Neuronal stem cell (in vitro differentiated cells): ENCODE results near the gene TSSC4.

Experiments
- DNase-seq: peaks from one replicate; pipeline ENCODE4 v3.0.0-alpha.2; 2013; ENCODE audit warnings: low spot score
- H2AFZ ChIP-seq: one replicate; pipeline ENCODE4 v1.6.1; 2013; ENCODE audit warnings: mild to moderate bottlenecking, low read length, inconsistent platforms
- H2AK5ac ChIP-seq: 2 replicates; pipeline ENCODE4 v1.6.1; 2013; ENCODE audit warnings: low read depth, mild to moderate bottlenecking, inconsistent platforms, low read length, moderate library complexity, mixed read lengths
- H2BK120ac ChIP-seq: 2 replicates; pipeline ENCODE4 v1.6.1; 2013; ENCODE audit warnings: low read depth, mild to moderate bottlenecking, inconsistent platforms, low read length, moderate library complexity, mixed read lengths
- H2BK12ac ChIP-seq: one replicate; pipeline ENCODE4 v1.6.1; 2013; ENCODE audit warnings: low read length, inconsistent platforms
- H2BK15ac ChIP-seq: 2 replicates; pipeline ENCODE4 v1.6.1; 2013; ENCODE audit warnings: mild to moderate bottlenecking, low read length, inconsistent platforms, mixed read lengths
- H2BK5ac ChIP-seq: one replicate; pipeline ENCODE4 v1.6.1; 2013; ENCODE audit warnings: inconsistent platforms, mild to moderate bottlenecking, low read length, moderate library complexity
- H3K14ac ChIP-seq: one replicate; pipeline ENCODE4 v1.6.1; 2013; ENCODE audit warnings: low read length, inconsistent platforms
- H3K18ac ChIP-seq: 2 replicates; pipeline ENCODE4 v1.6.1; 2013; ENCODE audit warnings: low read length, inconsistent platforms
- H3K23ac ChIP-seq: 2 replicates; pipeline ENCODE4 v1.6.1; 2013; ENCODE audit warnings: low read depth, mild to moderate bottlenecking, mixed read lengths, low read length, inconsistent platforms; ENCODE audit not compliant: poor library complexity
- H3K27ac ChIP-seq: replicated peaks from 3 replicates; pipeline ENCODE4 v1.5.1; 2013; ENCODE audit warnings: low read length, inconsistent platforms
- H3K27me3 ChIP-seq, 3 experiments: 2 replicates each; pipeline ENCODE4 v1.6.1; 2013; ENCODE audit warnings: low read length in 3 of 3, mild to moderate bottlenecking in 2 of 3, inconsistent platforms in 1 of 3, low read depth in 1 of 3, mixed read lengths in 1 of 3, moderate library complexity in 1 of 3; ENCODE audit not compliant: control insufficient read depth in 3 of 3, insufficient read depth in 3 of 3
- H3K36me3 ChIP-seq, 2 donors: replicated peaks in 1 of 2; 2 replicates each; pipeline ENCODE4 v1.6.1; 2013; ENCODE audit warnings: low read length in 2 of 2; ENCODE audit not compliant: control insufficient read depth in 2 of 2, insufficient read depth in 2 of 2
- H3K4ac ChIP-seq: 2 replicates; pipeline ENCODE4 v1.6.1; 2013; ENCODE audit warnings: inconsistent platforms, mild to moderate bottlenecking, low read length, moderate library complexity
- H3K4me1 ChIP-seq, 2 donors: 1 replicate in 1 of 2; 2 replicates in 1 of 2; pipeline ENCODE4 v1.6.1; 2013; ENCODE audit warnings: low read length in 2 of 2, low read depth in 1 of 2; ENCODE audit not compliant: control insufficient read depth in 2 of 2, insufficient read depth in 1 of 2
- H3K4me2 ChIP-seq: one replicate; pipeline ENCODE4 v1.6.1; 2013; ENCODE audit warnings: mild to moderate bottlenecking, low read length, inconsistent platforms; ENCODE audit not compliant: insufficient read depth, poor library complexity, severe bottlenecking
- H3K4me3 ChIP-seq, 2 donors: 2 replicates each; pipeline ENCODE4 v1.5.1; 2013; ENCODE audit warnings: low read length in 2 of 2, mild to moderate bottlenecking in 2 of 2, inconsistent platforms in 1 of 2, moderate library complexity in 1 of 2
- H3K79me1 ChIP-seq: one replicate; pipeline ENCODE4 v1.6.1; 2013; ENCODE audit warnings: low read depth, mild to moderate bottlenecking, inconsistent platforms, low read length, moderate library complexity
- H3K9ac ChIP-seq: one replicate; pipeline ENCODE4 v1.6.1; 2013; ENCODE audit warnings: mild to moderate bottlenecking, low read depth, low read length, inconsistent platforms; ENCODE audit not compliant: poor library complexity
- H3K9me3 ChIP-seq, 2 donors: replicated peaks in 1 of 2; 2 replicates each; pipeline versions ENCODE3 to v1.6.1; 2013; ENCODE audit warnings: low read length in 2 of 2, mild to moderate bottlenecking in 2 of 2, inconsistent platforms in 1 of 2, low read depth in 1 of 2, mixed read lengths in 1 of 2, moderate library complexity in 1 of 2; ENCODE audit not compliant: control insufficient read depth in 2 of 2, insufficient read depth in 1 of 2
- H4K8ac ChIP-seq: one replicate; pipeline ENCODE4 v1.6.1; 2013; ENCODE audit warnings: low read depth, mild to moderate bottlenecking, inconsistent platforms, low read length, moderate library complexity
- H4K91ac ChIP-seq: one replicate; pipeline ENCODE4 v1.6.1; 2013; ENCODE audit warnings: low read length, low read depth, mild to moderate bottlenecking, inconsistent platforms; ENCODE audit not compliant: poor library complexity
- WGBS, 2 donors: extraction: QIAGEN DNeasy Blood & Tissue Kit; methylation state at CpG; one replicate each; pipeline ENCODE4 v1.1.7; 2013; ENCODE audit warnings: missing lambda C conversion rate in 2 of 2, mixed read lengths in 1 of 2; ENCODE audit not compliant: insufficient read length in 2 of 2, insufficient replicate concordance in 1 of 2; ENCODE audit errors: extremely low coverage in 2 of 2; 5-methylcytosine and 5-hydroxymethylcytosine counted together

The TSSC4 gene

DNA sequence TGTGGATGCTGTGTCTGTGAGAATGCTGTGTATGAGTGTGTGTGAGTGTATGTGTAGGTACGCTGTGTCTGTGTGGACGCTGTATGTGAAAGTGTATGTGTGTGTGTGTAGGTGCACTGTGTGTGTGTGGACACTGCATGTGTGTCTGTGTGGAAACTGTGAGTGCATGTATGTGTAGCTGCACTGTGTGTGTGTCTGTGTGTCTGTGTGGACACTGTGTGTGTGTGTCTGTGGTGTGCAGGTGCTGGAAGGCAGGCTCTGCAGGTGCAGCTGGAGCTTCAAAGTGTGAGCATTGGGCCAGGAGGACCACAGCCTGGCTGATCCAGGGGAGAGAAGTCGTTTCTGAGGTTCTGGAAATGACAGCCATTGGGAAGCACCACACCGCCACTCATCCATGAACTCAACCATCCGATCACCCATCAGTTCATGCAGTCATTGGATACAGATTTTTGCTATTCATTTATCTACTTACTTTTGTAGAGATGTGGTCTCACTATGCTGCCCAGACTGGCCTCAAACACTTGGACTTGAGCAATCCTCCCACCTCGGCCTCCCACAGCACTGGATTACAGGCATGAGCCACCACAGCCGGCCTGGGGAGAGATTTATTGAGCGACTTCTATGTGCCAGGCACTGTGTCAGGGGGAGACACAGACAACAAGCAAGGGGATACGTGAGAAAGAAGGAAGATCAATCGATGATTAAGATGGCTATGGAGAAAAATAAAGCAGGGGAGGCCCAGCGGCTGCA, 34.1 kb downstream of the TSSC4 start:
- peak overlapping the region; percentile 83 for H3K18ac ChIP-seq
- peaks cover 0 to 2% of the 10 kb centered on the region in 2 donors for H3K4me1 ChIP-seq
- no peak overlapping the region for H2BK5ac ChIP-seq
- no peak overlapping the region for H3K27ac ChIP-seq
- H2BK15ac ChIP-seq: no peak overlapping the region
- H2BK12ac ChIP-seq: peak overlapping the region; percentile 2
- H3K36me3 ChIP-seq: peaks cover 0 to 2% of the 10 kb centered on the region in 2 donors
- H2BK120ac ChIP-seq: peak overlapping the region; percentile 0
- H2AK5ac ChIP-seq: peak overlapping the region; percentile 61
- peak overlapping the region; percentile 63 for H3K9ac ChIP-seq
- peak overlapping the region; percentile 97 for H3K14ac ChIP-seq
- H3K79me1 ChIP-seq: no peaks in the 10 kb centered on the region
- peaks cover 0 to 13% of the 10 kb centered on the region in 2 donors for H3K9me3 ChIP-seq
- no CpG with 5 or more reads among the region's 11 CpGs for WGBS, 2 donors
- peak overlapping the region; percentile 48 for H4K8ac ChIP-seq
- no peak for DNase-seq
- peak overlapping the region in 1 of 2 donors; percentile 10 for H3K4me3 ChIP-seq
- peak overlapping the region; percentile 79 for H4K91ac ChIP-seq
- H3K27me3 ChIP-seq: peaks cover 0 to 13% (median 7%) of the 10 kb centered on the region in 3 experiments
- H3K4me2 ChIP-seq: no peak overlapping the region
- peak overlapping the region; percentile 81 for H3K4ac ChIP-seq
- H2AFZ ChIP-seq: no peak overlapping the region
- peak overlapping the region; percentile 88 for H3K23ac ChIP-seq

- Histone ChIP-seq H2BK5ac (no peak overlapping the region), H2BK120ac (no peak overlapping the region), H3K9ac (no peak overlapping the region), H4K8ac (no peak overlapping the region), H2BK12ac (peak overlapping the region; percentile 92), H3K14ac (no peak overlapping the region), H3K4me2 (no peak overlapping the region), H3K4me3 (no peak overlapping the region), H2BK15ac (no peak overlapping the region), H3K27ac (no peak overlapping the region), H4K91ac (no peak overlapping the region), H2AFZ (no peak overlapping the region), H3K27me3 (peaks cover 0 to 13% (median 7%) of the 10 kb centered on the region in 3 experiments), H3K9me3 (peaks cover 0 to 13% of the 10 kb centered on the region in 2 donors), H3K4ac (no peak overlapping the region), H3K18ac (peak overlapping the region; percentile 19), H3K23ac (peak overlapping the region; percentile 52), H3K79me1 (no peaks in the 10 kb centered on the region), H2AK5ac (peak overlapping the region; percentile 32), H3K36me3 (peaks cover 0 to 2% of the 10 kb centered on the region in 2 donors), H3K4me1 (peaks cover 0 to 2% of the 10 kb centered on the region in 2 donors)
- DNase-seq: no peak
- no CpG with 5 or more reads among the region's 12 CpGs for WGBS, 2 donors
Observed at GRCh38 chr11:2435288-2436012, 34.9 kb downstream of the TSSC4 start.

GRCh38 chr11:2436013-2436520, 35.5 kb downstream of the TSSC4 start:
- H2BK15ac ChIP-seq: peak overlapping the region; percentile 63
- WGBS, 2 donors: no CpG with 5 or more reads among the region's 10 CpGs
- no peak overlapping the region for H3K4me3 ChIP-seq
- no peak overlapping the region for H3K4me2 ChIP-seq
- H3K36me3 ChIP-seq: peaks cover 0 to 2% of the 10 kb centered on the region in 2 donors
- peak overlapping the region; percentile 94 for H3K23ac ChIP-seq
- no peak overlapping the region for H4K8ac ChIP-seq
- no peak overlapping the region for H4K91ac ChIP-seq
- peak overlapping the region; percentile 62 for H3K18ac ChIP-seq
- peak overlapping the region; percentile 32 for H2AK5ac ChIP-seq
- no peak for DNase-seq
- H3K79me1 ChIP-seq: no peaks in the 10 kb centered on the region
- H3K14ac ChIP-seq: no peak overlapping the region
- no peak overlapping the region for H2AFZ ChIP-seq
- no peak overlapping the region for H2BK5ac ChIP-seq
- H3K4me1 ChIP-seq: peaks cover 0 to 2% of the 10 kb centered on the region in 2 donors
- no peak overlapping the region for H3K27ac ChIP-seq
- H2BK120ac ChIP-seq: no peak overlapping the region
- H3K4ac ChIP-seq: peak overlapping the region; percentile 86
- peaks cover 0 to 12% (median 8%) of the 10 kb centered on the region in 3 experiments for H3K27me3 ChIP-seq
- H3K9me3 ChIP-seq: peaks cover 0 to 10% of the 10 kb centered on the region in 2 donors
- peak overlapping the region; percentile 52 for H2BK12ac ChIP-seq
- H3K9ac ChIP-seq: peak overlapping the region; percentile 68
